ENCODE data around the gene VWA7. TPM values are rescaled to one million over a fixed set of nuclear protein-coding genes. Genes with fewer than 3 reads are reported as not detected.

VWA7 gene
- total RNA-seq, 2 donors from 2014 or later = 0.64 to 0.95 TPM

- DNase-seq = no peak
- Histone ChIP-seq H3K27ac (ENCODE audit: low read depth, low read length) (peak overlapping the region; percentile 45), H3K4me1 (ENCODE audit: control insufficient read depth, insufficient read depth, low read length) (peaks cover 18% of the 10 kb centered on the region), H3K4me3 (ENCODE audit: low read length) (peak overlapping the region; percentile 98), H3K9me3 (ENCODE audit: control insufficient read depth, low read length) (no peaks in the 10 kb centered on the region), H3K36me3 (ENCODE audit: control insufficient read depth, insufficient read depth, low read length) (peaks cover 41% of the 10 kb centered on the region), H3K9ac (ENCODE audit: extremely low read depth, low read length, poor library complexity, severe bottlenecking) (peak overlapping the region; percentile 88), H3K27me3 (ENCODE audit: control insufficient read depth, insufficient read depth, low read length, poor library complexity, severe bottlenecking) (no peaks in the 10 kb centered on the region)
- Mint-ChIP-seq H3K27ac (peak overlapping the region; percentile 93), H3K4me3 (peak overlapping the region; percentile 99), H3K36me3 (ENCODE audit: low read depth) (peaks cover 32% of the 10 kb centered on the region), H3K9me3 (no peaks in the 10 kb centered on the region), H3K27me3 (ENCODE audit: insufficient read depth) (no peaks in the 10 kb centered on the region), H3K4me1 (peaks cover 46% of the 10 kb centered on the region)
- 16% methylated on average over 2 of the region's 2 CpGs; no CpG with 5 or more reads in 1 of the 2 experiments for WGBS, 2 experiments (ENCODE audit: insufficient coverage in 1 of 2, insufficient read length in 1 of 2)
- TF ChIP-seq CTCF (conservative IDR thresholded peaks at IDR 0.05) = no peak
These were observed 42.8 kb downstream of the VWA7 start for GRCh38 chr6:31734247-31734820.

GRCh38 chr6:31733734-31734133 lies 43.4 kb downstream of the VWA7 start:
- H3K27me3 Mint-ChIP-seq (ENCODE audit: insufficient read depth) = no peaks in the 10 kb centered on the region
- H3K27me3 ChIP-seq (ENCODE audit: control insufficient read depth, insufficient read depth, low read length, poor library complexity, severe bottlenecking) = no peaks in the 10 kb centered on the region
- H3K4me1 ChIP-seq (ENCODE audit: control insufficient read depth, insufficient read depth, low read length) = peaks cover 15% of the 10 kb centered on the region
- H3K4me3 Mint-ChIP-seq = peak overlapping the region; percentile 99
- no peak for TF ChIP-seq CTCF (conservative IDR thresholded peaks at IDR 0.05)
- peaks cover 37% of the 10 kb centered on the region for H3K36me3 Mint-ChIP-seq (ENCODE audit: low read depth)
- H3K27ac ChIP-seq (ENCODE audit: low read depth, low read length) = no peak overlapping the region
- no peaks in the 10 kb centered on the region for H3K9me3 ChIP-seq (ENCODE audit: control insufficient read depth, low read length)
- 91 to 96% methylated on average over 4 of the region's 4 CpGs for WGBS, 2 experiments (ENCODE audit: insufficient coverage in 1 of 2, insufficient read length in 1 of 2)
- no peak for DNase-seq
- peaks cover 42% of the 10 kb centered on the region for H3K4me1 Mint-ChIP-seq
- H3K9me3 Mint-ChIP-seq = no peaks in the 10 kb centered on the region
- H3K36me3 ChIP-seq (ENCODE audit: control insufficient read depth, insufficient read depth, low read length) = peaks cover 44% of the 10 kb centered on the region
- no peak overlapping the region for H3K9ac ChIP-seq (ENCODE audit: extremely low read depth, low read length, poor library complexity, severe bottlenecking)
- peak overlapping the region; percentile 93 for H3K27ac Mint-ChIP-seq
- H3K4me3 ChIP-seq (ENCODE audit: low read length) = peak overlapping the region; percentile 98

DNA sequence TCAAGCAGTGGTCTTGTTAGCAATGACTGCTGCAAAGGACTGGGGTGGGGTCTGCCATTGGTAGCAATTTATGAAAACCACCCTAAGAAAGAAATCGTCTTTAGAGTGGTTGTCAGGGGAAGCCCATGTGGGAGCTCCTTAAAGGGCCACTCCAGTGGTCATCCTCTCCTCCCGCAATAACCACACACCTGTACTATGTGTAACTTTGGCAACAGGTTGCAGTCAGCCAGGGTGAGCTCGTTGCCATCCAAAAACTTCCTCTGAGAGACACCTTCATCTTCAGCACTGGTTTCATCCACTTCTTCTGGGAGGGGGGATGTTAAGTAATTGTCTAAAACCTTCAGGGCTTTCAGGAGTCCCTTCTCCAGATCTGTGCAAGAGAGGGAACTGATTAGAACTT lies 45.1 kb downstream of the VWA7 start:
- Histone ChIP-seq H3K27me3 (ENCODE audit: control insufficient read depth, insufficient read depth, low read length, poor library complexity, severe bottlenecking) (no peaks in the 10 kb centered on the region), H3K4me3 (ENCODE audit: low read length) (no peak overlapping the region), H3K9ac (ENCODE audit: extremely low read depth, low read length, poor library complexity, severe bottlenecking) (no peak overlapping the region), H3K9me3 (ENCODE audit: control insufficient read depth, low read length) (no peaks in the 10 kb centered on the region), H3K27ac (ENCODE audit: low read depth, low read length) (no peak overlapping the region), H3K4me1 (ENCODE audit: control insufficient read depth, insufficient read depth, low read length) (peaks cover 9% of the 10 kb centered on the region), H3K36me3 (ENCODE audit: control insufficient read depth, insufficient read depth, low read length) (peaks cover 60% of the 10 kb centered on the region)
- TF ChIP-seq CTCF (conservative IDR thresholded peaks at IDR 0.05) = no peak
- Mint-ChIP-seq H3K27ac (no peak overlapping the region), H3K27me3 (ENCODE audit: insufficient read depth) (no peaks in the 10 kb centered on the region), H3K9me3 (no peaks in the 10 kb centered on the region), H3K36me3 (ENCODE audit: low read depth) (peaks cover 51% of the 10 kb centered on the region), H3K4me3 (no peak overlapping the region), H3K4me1 (peaks cover 25% of the 10 kb centered on the region)
- 50 to 81% methylated on average over 1 to 3 of the region's 3 CpGs for WGBS, 2 experiments (ENCODE audit: insufficient coverage in 1 of 2, insufficient read length in 1 of 2)
- DNase-seq = no peak
